ENCODE results near the gene TELO2.

DNA sequence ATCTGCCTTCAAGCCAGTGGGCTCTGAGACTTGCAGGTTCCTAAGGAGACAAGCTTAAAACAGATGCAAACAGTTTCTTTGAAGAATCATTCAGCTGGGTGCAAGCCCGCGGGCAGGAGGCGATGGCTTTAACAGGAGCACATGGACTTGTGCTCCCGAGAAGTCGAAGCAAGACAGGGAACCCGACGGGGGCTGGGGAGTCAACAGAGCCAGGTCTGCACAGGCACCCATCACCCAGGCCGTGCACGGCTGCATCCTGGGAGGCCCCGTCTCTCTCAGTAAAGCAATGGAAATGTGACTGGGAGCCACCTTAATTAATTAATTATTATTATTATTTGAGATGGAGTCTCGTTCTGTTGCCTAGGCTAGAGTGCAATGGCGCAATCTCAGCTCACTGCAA, 4.1 kb upstream of the TELO2 start:
- TF ChIP-seq, protein P1, sequence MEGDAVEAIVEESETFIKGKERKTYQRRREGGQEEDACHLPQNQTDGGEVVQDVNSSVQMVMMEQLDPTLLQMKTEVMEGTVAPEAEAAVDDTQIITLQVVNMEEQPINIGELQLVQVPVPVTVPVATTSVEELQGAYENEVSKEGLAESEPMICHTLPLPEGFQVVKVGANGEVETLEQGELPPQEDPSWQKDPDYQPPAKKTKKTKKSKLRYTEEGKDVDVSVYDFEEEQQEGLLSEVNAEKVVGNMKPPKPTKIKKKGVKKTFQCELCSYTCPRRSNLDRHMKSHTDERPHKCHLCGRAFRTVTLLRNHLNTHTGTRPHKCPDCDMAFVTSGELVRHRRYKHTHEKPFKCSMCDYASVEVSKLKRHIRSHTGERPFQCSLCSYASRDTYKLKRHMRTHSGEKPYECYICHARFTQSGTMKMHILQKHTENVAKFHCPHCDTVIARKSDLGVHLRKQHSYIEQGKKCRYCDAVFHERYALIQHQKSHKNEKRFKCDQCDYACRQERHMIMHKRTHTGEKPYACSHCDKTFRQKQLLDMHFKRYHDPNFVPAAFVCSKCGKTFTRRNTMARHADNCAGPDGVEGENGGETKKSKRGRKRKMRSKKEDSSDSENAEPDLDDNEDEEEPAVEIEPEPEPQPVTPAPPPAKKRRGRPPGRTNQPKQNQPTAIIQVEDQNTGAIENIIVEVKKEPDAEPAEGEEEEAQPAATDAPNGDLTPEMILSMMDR (IDR thresholded peaks at IDR 0.05; ENCODE audit: low read length) = no peak
- no peak for TF ChIP-seq EZH2 (IDR thresholded peaks at IDR 0.05; ENCODE audit: borderline replicate concordance, low read length)
